Measurements from ENCODE around the gene MT1H.

Gene MT1H

DNA sequence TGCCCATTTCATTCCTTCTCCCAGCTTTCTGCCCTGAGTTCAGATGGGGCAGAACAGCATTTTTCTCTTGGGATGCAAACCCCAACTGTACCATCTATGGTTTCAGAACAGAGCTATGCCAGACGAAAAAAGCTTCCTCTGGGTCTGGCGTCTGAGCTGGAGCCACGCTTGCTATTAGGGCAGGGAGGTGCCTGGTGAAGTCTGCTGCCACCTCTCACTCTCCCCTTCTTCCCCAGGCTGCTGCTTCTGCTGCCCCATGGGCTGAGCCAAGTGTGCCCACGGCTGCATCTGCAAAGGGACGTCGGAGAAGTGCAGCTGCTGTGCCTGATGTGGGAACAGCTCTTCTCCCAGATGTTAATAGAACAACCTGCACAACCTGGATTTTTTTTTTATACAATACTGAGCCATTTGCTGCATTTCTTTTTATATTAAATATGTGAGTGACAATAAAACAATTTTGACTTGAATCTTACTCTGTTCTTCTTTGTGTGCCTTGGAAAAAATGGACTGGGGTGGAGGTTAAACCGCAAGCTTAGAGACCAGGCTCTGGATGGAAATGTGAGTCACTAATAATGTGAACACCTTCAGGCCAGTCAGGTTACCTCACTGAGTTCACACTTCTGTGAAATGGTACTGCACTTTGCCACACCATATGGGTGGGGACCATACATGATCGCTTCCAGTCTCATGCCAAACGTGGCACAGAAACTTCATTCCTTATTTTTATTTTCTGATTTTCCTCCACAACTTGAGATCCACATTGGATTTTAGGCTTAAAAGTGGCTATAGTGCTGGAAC, 32.8 kb upstream of the MT1H start:
- DNase-seq, result no peak

- peak; percentile 29 to 40 for DNase-seq
Measured at GRCh38 chr16:56637814-56638750, 31.5 kb upstream of the MT1H start, which contains the start of gene MT1A. Gene MT1A, plus strand, starts transcription at chr16:56638666. Its CDS starts 73 bp downstream, at chr16:56638739.

DNA sequence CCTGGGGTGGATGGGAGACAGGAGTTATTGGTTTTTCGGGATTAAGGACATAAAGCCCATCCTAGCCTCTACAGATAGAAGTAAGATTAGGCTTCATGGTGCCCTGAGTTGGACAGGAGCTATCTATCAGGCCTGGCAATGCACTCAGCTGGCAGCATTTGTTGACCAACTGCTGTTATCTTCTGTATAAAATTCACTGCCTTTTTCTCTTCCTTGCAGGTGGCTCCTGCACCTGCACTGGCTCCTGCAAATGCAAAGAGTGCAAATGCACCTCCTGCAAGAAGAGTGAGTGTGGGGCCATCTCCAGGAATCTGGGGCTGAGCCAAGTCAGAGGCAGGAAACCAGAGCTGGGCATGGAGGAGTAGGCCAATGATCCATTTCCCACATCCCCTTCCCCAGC, 30.6 kb upstream of the MT1H start:
- no peak for DNase-seq

- no peak for DNase-seq
Measured at GRCh38 chr16:56640076-56640475, 29.5 kb upstream of the MT1H start.

GRCh38 chr16:56641166-56641565, 28.4 kb upstream of the MT1H start:
- no peak for DNase-seq

GRCh38 chr16:56643080-56643778, 26.4 kb upstream of the MT1H start:
- peak; percentile 81 to 83 for DNase-seq

DNA sequence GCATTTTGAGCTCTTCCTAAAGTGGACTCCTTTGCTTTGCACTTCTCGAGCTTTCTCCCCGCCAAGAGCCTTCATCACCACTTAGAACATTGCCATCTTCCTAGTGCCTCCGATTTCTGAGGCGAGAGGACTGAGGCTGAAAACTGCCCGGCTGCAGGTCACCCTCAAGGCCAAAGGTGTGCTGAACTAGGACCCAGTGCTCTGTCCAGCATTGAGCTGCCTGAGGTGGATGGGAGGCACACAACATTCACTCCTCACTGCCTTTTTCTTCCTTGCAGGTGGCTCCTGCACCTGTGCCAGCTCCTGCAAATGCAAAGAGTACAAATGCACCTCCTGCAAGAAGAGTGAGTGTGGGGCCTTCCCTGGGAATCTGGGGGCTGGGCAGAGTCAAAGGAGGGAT, 25.8 kb upstream of the MT1H start:
- DNase-seq, result no peak

- DNase-seq, result no peak
Measured at GRCh38 chr16:56645311-56645710, 24.3 kb upstream of the MT1H start.

- DNase-seq, result no peak
Measured at GRCh38 chr16:56645838-56646237, 23.8 kb upstream of the MT1H start.

DNA sequence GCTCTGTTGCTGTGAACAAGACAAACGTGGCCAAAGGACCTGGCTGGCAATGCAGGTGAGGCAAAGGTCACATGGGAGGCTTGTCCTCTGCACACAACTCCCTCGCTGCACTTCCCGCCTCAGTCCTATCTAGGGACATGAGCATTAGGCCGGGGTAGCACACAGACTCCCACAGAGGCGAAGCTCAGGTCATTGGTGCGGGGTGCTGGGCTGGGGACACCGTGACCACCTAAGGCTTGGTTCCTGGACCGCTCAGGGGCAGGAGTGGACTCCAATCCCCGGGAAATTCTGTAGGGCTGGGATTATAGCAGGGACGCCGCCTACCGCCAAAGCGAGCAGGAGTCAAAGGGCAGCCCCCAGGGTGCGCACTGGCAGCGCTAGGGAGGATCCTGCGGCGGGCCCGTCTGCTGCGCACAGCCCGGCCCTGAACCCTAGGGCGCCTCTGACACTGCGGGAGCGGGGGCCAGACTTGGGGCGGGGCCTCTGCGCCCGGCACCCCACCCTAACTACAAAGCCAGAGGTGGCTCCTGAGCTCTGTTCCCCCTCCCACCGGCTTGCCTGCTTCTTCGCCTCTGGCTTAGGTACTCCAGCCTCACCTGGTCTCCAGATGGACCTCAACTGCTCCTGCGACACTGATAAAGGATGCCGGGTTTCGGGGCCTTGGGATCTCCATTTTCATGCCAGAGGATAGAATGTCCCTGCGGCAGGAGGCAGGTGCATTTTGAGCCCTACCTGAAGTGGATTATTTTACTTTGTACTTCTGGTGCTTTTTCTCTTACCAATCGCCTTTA, 21.8 kb upstream of the MT1H start:
- no peak for DNase-seq

GRCh38 chr16:56649271-56649670, 20.3 kb upstream of the MT1H start:
- no peak for DNase-seq

GRCh38 chr16:56649820-56650219, 19.8 kb upstream of the MT1H start:
- DNase-seq, result no peak

GRCh38 chr16:56651586-56651985, 18.0 kb upstream of the MT1H start, which contains the start of gene MT1B:
Gene MT1B, plus strand, starts transcription at chr16:56651886. Its CDS starts 68 bp downstream, at chr16:56651954.
- DNase-seq, result no peak

GRCh38 chr16:56652600-56652999, 17.0 kb upstream of the MT1H start:
- no peak for DNase-seq

- no peak for DNase-seq
Measured at GRCh38 chr16:56653218-56653617, 16.4 kb upstream of the MT1H start.

- DNase-seq, result peak; percentile 83 to 84
Measured at GRCh38 chr16:56657555-56658326, 11.9 kb upstream of the MT1H start, which contains the start of gene MT1F. Gene MT1F, plus strand, starts transcription at chr16:56657959. Its CDS starts 100 bp downstream, at chr16:56658059.

DNA sequence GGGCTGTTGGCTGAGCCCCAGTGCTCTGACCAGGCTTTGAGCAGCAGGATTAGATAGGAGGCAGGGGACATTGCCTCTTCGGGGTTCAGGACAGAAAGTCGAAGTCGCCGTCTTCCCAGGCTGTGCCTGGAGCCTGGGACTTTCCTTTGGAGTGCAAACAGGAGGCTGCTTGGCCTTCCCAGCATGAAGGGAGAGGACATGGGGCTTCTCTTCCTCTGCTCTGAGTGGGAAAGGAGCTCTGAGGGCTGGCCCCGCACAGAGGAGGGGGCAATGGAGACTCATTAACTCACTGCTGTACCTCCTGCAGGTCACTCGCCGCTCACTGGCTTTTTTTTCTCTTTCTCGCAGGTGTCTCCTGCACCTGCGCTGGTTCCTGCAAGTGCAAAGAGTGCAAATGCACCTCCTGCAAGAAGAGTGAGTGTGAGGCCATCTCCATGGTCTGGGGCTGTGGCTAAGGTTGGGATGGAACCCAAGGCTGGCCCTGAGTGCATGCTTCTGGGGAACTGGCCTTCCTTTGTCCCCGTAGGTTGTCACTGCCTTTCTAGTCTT, 11.2 kb upstream of the MT1H start:
- DNase-seq, result no peak

GRCh38 chr16:56662357-56663354, 7.0 kb upstream of the MT1H start:
- DNase-seq, result peak; percentile 38 to 54

DNA sequence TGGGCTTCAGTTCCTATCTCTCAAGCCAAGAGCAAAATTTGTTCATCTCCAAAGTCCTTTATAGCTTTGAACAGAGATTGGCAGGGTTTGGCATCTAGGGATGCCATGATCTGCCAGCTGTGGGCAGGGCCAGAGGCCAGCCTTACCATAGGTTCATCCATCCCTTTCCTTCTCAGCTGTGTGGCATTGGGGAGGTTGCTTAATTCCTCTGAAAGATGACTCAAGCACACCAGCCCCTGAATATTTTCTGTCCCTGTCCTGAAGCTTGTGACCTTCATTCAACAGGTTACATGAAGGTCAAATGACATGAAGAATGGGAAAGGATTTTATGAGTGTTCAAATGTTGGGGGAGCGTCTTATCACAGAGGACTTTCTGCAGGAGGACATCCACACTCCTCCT, 5.1 kb upstream of the MT1H start:
- DNase-seq, result no peak
